HCT116 (cell line): Measurements from ENCODE around the gene CCDC88C. TPM values are rescaled to one million over a fixed set of nuclear protein-coding genes. Genes with fewer than 3 reads are reported as not detected.

Experiments
- ATAC-seq: fragments of 200-7000 bp; cut with Tn5 transposase; 2 replicates; pipeline ENCODE4 v1.9.1; 2020; ENCODE audit warnings: mild to moderate bottlenecking, moderate library complexity
- BruUV-seq: library from RNA; stranded (reverse); fragments of 400-500 nt; replicated peaks from 2 replicates; lab custom pipeline; 2021; lab: Mats Ljungman, UMichigan
- CTCF ChIA-PET: fragments of 300-600 bp; sonication (Branson Sonifier 250); formaldehyde crosslinking; loops from one replicate; lab custom pipeline; 2021; ENCODE audit warnings: antibody characterized with exemption; lab: Charles Lee
- POLR2A ChIA-PET: fragments of 300-600, 350-600 bp; sonication (Branson Sonifier 250); formaldehyde crosslinking; loops from one replicate; lab custom pipeline; 2021; ENCODE audit warnings: antibody characterized with exemption; lab: Charles Lee
- RAD21 ChIA-PET, 2 experiments: fragments of 300-600 bp; sonication (Branson Sonifier 250); formaldehyde crosslinking; loops; one replicate each; lab custom pipeline; 2023; ENCODE audit warnings: low total read pairs in 2 of 2; ENCODE audit not compliant: uncharacterized antibody in 2 of 2, unreplicated experiment in 2 of 2, low non-redundant PET in 1 of 2; lab: Charles Lee
- DNase-seq: peaks from one replicate; pipeline ENCODE4 v3.0.0-alpha.2; 2010; ENCODE audit warnings: low read depth, low spot score
- H2AFZ ChIP-seq: fragments of 200-600 bp; shearing (Covaris generic), sonication (generic); 2 replicates; pipeline ENCODE4 v1.6.1; 2017; ENCODE audit warnings: low read depth, mixed run types, mixed read lengths, antibody characterized with exemption, low read length; ENCODE audit not compliant: poor library complexity, severe bottlenecking
- H3K27ac ChIP-seq: 2 replicates; pipeline ENCODE4 v1.5.1; 2012; ENCODE audit warnings: low read depth, low read length
- H3K27me3 ChIP-seq: fragments of 200-600 bp; sonication (generic); 2 replicates; pipeline ENCODE4 v1.6.1; 2016; ENCODE audit warnings: mixed run types, low read length, mixed read lengths; ENCODE audit not compliant: insufficient read depth
- H3K36me3 ChIP-seq, 2 experiments: fragments of 200-500 bp in 1 of 2; fragments of 200-600 bp in 1 of 2; sonication (Bioruptor generic) in 1 of 2; sonication (generic) in 1 of 2; 2 replicates each; pipeline versions ENCODE4 v1.5.1 to v1.6.1; 2014 to 2016; ENCODE audit warnings: low read length in 2 of 2, inconsistent platforms in 1 of 2, mixed read lengths in 1 of 2, mixed run types in 1 of 2; ENCODE audit not compliant: insufficient read depth in 2 of 2, control insufficient read depth in 1 of 2
- H3K4me1 ChIP-seq, 2 experiments: fragments of 200-600 bp in 1 of 2; sonication (generic) in 1 of 2; 2 replicates each; pipeline versions ENCODE4 v1.5.1 to v1.6.1; 2012 to 2017; ENCODE audit warnings: low read length in 2 of 2, inconsistent platforms in 1 of 2, mild to moderate bottlenecking in 1 of 2, mixed read lengths in 1 of 2, mixed run types in 1 of 2, moderate library complexity in 1 of 2; ENCODE audit not compliant: insufficient read depth in 2 of 2, control insufficient read depth in 1 of 2
- H3K4me2 ChIP-seq: fragments of 200-600 bp; sonication (generic); 2 replicates; pipeline ENCODE4 v1.6.1; 2017; ENCODE audit warnings: mixed run types, low read length, mixed read lengths
- H3K4me3 ChIP-seq, 2 experiments: fragments of 200-600 bp in 1 of 2; sonication (generic) in 1 of 2; replicated peaks in 1 of 2; 2 replicates each; pipeline ENCODE4 v1.5.1; 2011 to 2016; ENCODE audit warnings: low read length in 2 of 2, control low read depth in 1 of 2, low read depth in 1 of 2, mild to moderate bottlenecking in 1 of 2, mixed read lengths in 1 of 2, mixed run types in 1 of 2
- H3K79me2 ChIP-seq: fragments of 200-600 bp; sonication (generic); 2 replicates; pipeline ENCODE4 v1.6.1; 2017; ENCODE audit warnings: mild to moderate bottlenecking, mixed run types, low read length, moderate library complexity, mixed read lengths; ENCODE audit not compliant: insufficient read depth
- H3K9ac ChIP-seq: fragments of 200-600 bp; sonication (generic); 2 replicates; pipeline ENCODE4 v1.6.1; 2016; ENCODE audit warnings: low read length, mixed read lengths
- H3K9me2 ChIP-seq: fragments of 200-600 bp; sonication (generic), shearing (Covaris generic); 2 replicates; pipeline ENCODE4 v1.6.1; 2017; ENCODE audit warnings: mixed run types, mild to moderate bottlenecking, moderate library complexity; ENCODE audit not compliant: insufficient read depth
- H3K9me3 ChIP-seq, 2 experiments: fragments of 200-500 bp in 1 of 2; fragments of 200-600 bp in 1 of 2; sonication (Bioruptor generic) in 1 of 2; sonication (generic) in 1 of 2; 2 replicates each; pipeline ENCODE4 v1.6.1; 2014 to 2017; ENCODE audit warnings: low read length in 2 of 2, mixed read lengths in 2 of 2, inconsistent platforms in 1 of 2, low read depth in 1 of 2, mild to moderate bottlenecking in 1 of 2, mixed run types in 1 of 2, moderate library complexity in 1 of 2; ENCODE audit not compliant: control insufficient read depth in 1 of 2, insufficient read depth in 1 of 2
- H4K20me1 ChIP-seq: fragments of 200-600 bp; sonication (generic), shearing (Covaris generic); 2 replicates; pipeline ENCODE4 v1.6.1; 2017; ENCODE audit warnings: mixed run types, mild to moderate bottlenecking, moderate library complexity; ENCODE audit not compliant: insufficient read depth
- CBX3 ChIP-seq: IDR thresholded peaks from 2 replicates; pipeline ENCODE4 v1.6.1; 2012; ENCODE audit warnings: low read depth
- ELF1 ChIP-seq: IDR thresholded peaks from 2 replicates; pipeline ENCODE4 v1.6.1; 2012; ENCODE audit warnings: low read depth, borderline replicate concordance
- EZH2 ChIP-seq: fragments of 200-600 bp; sonication (generic); IDR thresholded peaks from 2 replicates; pipeline ENCODE4 v1.6.1; 2017; ENCODE audit warnings: antibody characterized with exemption, mixed run types
- SIN3A ChIP-seq: IDR thresholded peaks from 2 replicates; pipeline ENCODE4 v1.6.1; 2012; ENCODE audit warnings: low read depth
- SRF ChIP-seq: IDR thresholded peaks from 2 replicates; pipeline ENCODE4 v1.6.1; 2012; ENCODE audit warnings: low read depth
- intact Hi-C: fragments of 100-400 bp; cut with micrococcal nuclease; formaldehyde crosslinking; loops from 2 replicates; pipeline ENCODE4 v1.10.0; 2022
- total RNA-seq: library from RNA; stranded (reverse); gene quantifications from one replicate; pipeline ENCODE4 v1.2.1, GENCODE V29; 2021; ENCODE audit not compliant: unreplicated experiment
- TF ChIP-seq, protein P1 (sequence below): IDR thresholded peaks from 2 replicates; pipeline ENCODE4 v1.6.1; 2012
- TF ChIP-seq, protein P2 (sequence below), 3 experiments: fragments of 200-600 bp in 1 of 3; sonication (generic) in 1 of 3; IDR thresholded peaks in 2 of 3; conservative IDR thresholded peaks in 1 of 3; 2 replicates each; pipeline ENCODE4 v1.5.1; 2012 to 2017; ENCODE audit warnings: low read depth in 2 of 3, low read length in 2 of 3, antibody characterized with exemption in 1 of 3, borderline replicate concordance in 1 of 3, control low read depth in 1 of 3, mild to moderate bottlenecking in 1 of 3, mixed read lengths in 1 of 3, mixed run types in 1 of 3, moderate library complexity in 1 of 3; ENCODE audit not compliant: insufficient read depth in 1 of 3

CCDC88C gene
- total RNA-seq, 1 experiment from 2014 or later, result 20.8 TPM

DNA sequence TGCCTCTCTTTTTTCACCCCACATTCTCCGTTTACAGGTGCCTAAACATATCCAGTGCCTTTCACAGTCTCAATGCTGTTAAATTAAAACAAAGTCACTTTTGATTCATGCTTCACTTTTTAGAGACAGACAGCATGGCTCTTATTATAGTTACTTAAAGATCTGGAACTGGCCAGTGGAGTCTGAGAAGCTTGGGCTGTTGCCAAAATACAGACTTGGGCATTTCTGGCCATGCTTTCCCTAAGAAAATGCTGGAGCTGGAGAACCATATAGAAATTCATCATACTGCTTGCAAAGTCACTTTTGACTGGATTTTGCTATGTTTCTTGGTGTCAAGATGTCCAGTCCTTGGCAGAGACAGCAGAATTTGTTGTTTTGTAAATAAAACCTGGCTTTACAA, 161.0 kb downstream of the CCDC88C start:
- no peak for DNase-seq
- ATAC-seq, result no peak
- ChIA-PET POLR2A (no interaction called here), RAD21 (no interaction called here), CTCF (no interaction called here)
- Histone ChIP-seq H3K36me3 (no peaks in the 10 kb centered on the region), H2AFZ (no peak overlapping the region), H3K27me3 (no peaks in the 10 kb centered on the region), H3K79me2 (no peaks in the 10 kb centered on the region)
- TF ChIP-seq SIN3A, result no peak
- TF ChIP-seq, protein P1, sequence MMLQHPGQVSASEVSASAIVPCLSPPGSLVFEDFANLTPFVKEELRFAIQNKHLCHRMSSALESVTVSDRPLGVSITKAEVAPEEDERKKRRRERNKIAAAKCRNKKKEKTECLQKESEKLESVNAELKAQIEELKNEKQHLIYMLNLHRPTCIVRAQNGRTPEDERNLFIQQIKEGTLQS, result no peak
- no peak for TF ChIP-seq SRF
- TF ChIP-seq, all 23 proteins: peak for 0
- no peak overlapping the region for H3K9ac ChIP-seq
- no peaks in the 10 kb centered on the region for H3K9me2 ChIP-seq
- H3K9me3 ChIP-seq, result no peaks in the 10 kb centered on the region
- H4K20me1 ChIP-seq, result no peaks in the 10 kb centered on the region
- H3K4me1 ChIP-seq, result peaks cover 8 to 12% of the 10 kb centered on the region in 2 experiments; a peak in 2 of 4 replicates
- intact Hi-C loops, result no loop called here
- H3K27ac ChIP-seq, result no peak overlapping the region
- no TSS peak for BruUV-seq
- H3K4me2 ChIP-seq, result no peak overlapping the region
- no peak overlapping the region for H3K4me3 ChIP-seq

DNA sequence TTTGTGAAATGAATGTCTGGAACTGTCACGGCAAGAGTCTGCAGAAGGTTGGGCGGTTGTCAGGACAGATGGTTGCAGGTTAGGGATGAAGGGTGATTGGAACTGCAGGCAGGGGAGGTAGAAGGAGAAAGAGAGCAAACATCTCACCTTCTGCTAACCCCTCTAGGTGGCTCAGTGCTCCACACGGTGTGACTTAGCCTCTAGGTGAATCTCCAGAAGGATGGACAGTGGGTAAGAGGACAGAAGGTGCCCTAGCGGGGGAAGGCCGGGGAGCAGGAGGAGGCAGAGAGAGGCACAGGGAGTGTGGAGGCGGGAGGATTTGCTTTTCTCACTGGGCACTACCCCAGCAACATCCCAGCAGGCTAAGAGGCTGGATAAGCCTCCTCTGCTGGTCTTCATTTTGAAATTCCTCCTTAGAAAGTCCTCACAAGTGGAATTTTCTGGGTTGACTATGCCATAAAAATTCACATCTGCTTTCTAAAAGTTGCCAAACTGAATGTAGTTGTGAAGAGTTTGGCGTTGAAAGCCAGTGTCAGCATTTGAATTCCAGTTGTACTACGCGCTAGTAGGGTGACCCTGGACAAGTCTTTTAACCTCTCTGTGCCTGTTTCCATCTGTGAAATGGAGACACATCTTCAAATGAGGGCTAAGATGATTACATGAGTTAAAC, 162.5 kb downstream of the CCDC88C start:
- Histone ChIP-seq H4K20me1 (no peaks in the 10 kb centered on the region), H3K27me3 (no peaks in the 10 kb centered on the region), H3K4me2 (no peak overlapping the region), H3K9ac (no peak overlapping the region), H3K27ac (no peak overlapping the region), H3K9me3 (no peaks in the 10 kb centered on the region), H3K4me1 (peaks cover 8 to 12% of the 10 kb centered on the region in 2 experiments; a peak in 2 of 4 replicates), H3K4me3 (no peak overlapping the region), H3K9me2 (no peaks in the 10 kb centered on the region), H3K36me3 (no peaks in the 10 kb centered on the region), H3K79me2 (no peaks in the 10 kb centered on the region), H2AFZ (no peak overlapping the region)
- ChIA-PET POLR2A (no interaction called here), CTCF (no interaction called here), RAD21 (no interaction called here)
- DNase-seq (no peak), ATAC-seq (peak; percentile 39; the same call in 1 of the 2 replicates)
- TF ChIP-seq EZH2, result no peak
- TF ChIP-seq, protein P2, sequence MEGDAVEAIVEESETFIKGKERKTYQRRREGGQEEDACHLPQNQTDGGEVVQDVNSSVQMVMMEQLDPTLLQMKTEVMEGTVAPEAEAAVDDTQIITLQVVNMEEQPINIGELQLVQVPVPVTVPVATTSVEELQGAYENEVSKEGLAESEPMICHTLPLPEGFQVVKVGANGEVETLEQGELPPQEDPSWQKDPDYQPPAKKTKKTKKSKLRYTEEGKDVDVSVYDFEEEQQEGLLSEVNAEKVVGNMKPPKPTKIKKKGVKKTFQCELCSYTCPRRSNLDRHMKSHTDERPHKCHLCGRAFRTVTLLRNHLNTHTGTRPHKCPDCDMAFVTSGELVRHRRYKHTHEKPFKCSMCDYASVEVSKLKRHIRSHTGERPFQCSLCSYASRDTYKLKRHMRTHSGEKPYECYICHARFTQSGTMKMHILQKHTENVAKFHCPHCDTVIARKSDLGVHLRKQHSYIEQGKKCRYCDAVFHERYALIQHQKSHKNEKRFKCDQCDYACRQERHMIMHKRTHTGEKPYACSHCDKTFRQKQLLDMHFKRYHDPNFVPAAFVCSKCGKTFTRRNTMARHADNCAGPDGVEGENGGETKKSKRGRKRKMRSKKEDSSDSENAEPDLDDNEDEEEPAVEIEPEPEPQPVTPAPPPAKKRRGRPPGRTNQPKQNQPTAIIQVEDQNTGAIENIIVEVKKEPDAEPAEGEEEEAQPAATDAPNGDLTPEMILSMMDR (IDR thresholded peaks at IDR 0.05 in 2 of 3, conservative IDR thresholded peaks at IDR 0.05 in 1 of 3; ENCODE audit: borderline replicate concordance in 1 of 3, insufficient read depth in 1 of 3, low read depth in 2 of 3, low read length in 2 of 3), result no peak
- TF ChIP-seq SIN3A, result no peak
- no peak for TF ChIP-seq ELF1
- TF ChIP-seq, protein P1, result no peak
- TF ChIP-seq CBX3, result no peak
- BruUV-seq, result no TSS peak
- intact Hi-C loops, result no loop called here
